ENCODE results near the gene TMEM18. TPM values are rescaled to one million over a fixed set of nuclear protein-coding genes. Genes with fewer than 3 reads are reported as not detected.

TMEM18 gene
- total and polyA plus RNA-seq, 2 of the 4 experiments (the other 2 are of a cell fraction) = 15.2 to 30.2 TPM

GRCh38 chr2:688504-689076 lies 11.4 kb upstream of the TMEM18 start:
- H3K18ac ChIP-seq (ENCODE audit: low read depth, low read length) = no peak overlapping the region
- H2BK20ac ChIP-seq (ENCODE audit: low read depth, low read length) = no peak overlapping the region
- no peak overlapping the region for H3K4ac ChIP-seq (ENCODE audit: low read depth, low read length)
- H3K4me1 ChIP-seq (ENCODE audit: control insufficient read depth, insufficient read depth, low read length) = peaks cover 3% of the 10 kb centered on the region
- H2AK9ac ChIP-seq (replicated peaks; ENCODE audit: low read depth, low read length, poor library complexity) = no peak overlapping the region
- H4K91ac ChIP-seq (ENCODE audit: insufficient read depth, low read depth, low read length) = no peak overlapping the region
- dilution Hi-C loops (cut with HindIII; ENCODE audit: low sequenced_read_pairs, unreplicated experiment) (no loop called here), intact Hi-C loops (cut with micrococcal nuclease) (no loop called here), in situ Hi-C loops (cut with MboI; ENCODE audit: low sequenced_read_pairs) (no loop called here)
- no peak overlapping the region for H2AFZ ChIP-seq (replicated peaks; ENCODE audit: low read length, poor library complexity)
- no peaks in the 10 kb centered on the region for H3K79me1 ChIP-seq (ENCODE audit: low read depth in 1 of 2, low read length in 2 of 2)
- no peak overlapping the region for H2BK120ac ChIP-seq (ENCODE audit: low read depth, low read length)
- no peak overlapping the region for H3K56ac ChIP-seq (ENCODE audit: extremely low read depth, insufficient read depth, low read length)
- 71% methylated on average over 2 of the region's 7 CpGs; no CpG with 5 or more reads in 1 of the 2 experiments for WGBS, 2 experiments (ENCODE audit: extremely low coverage in 2 of 2, insufficient read length in 1 of 2)
- no peak overlapping the region for H4K5ac ChIP-seq (ENCODE audit: low read depth, low read length)
- no peaks in the 10 kb centered on the region for H3K9me1 ChIP-seq (ENCODE audit: insufficient read depth, low read length)
- H2BK15ac ChIP-seq (ENCODE audit: low read depth, low read length) = no peak overlapping the region
- CTCF ChIA-PET = no interaction called here
- POLR2A ChIA-PET (ENCODE audit: unreplicated experiment) = interaction anchor here (0.6 kb wide), 1 partner anchor 43 kb away, joined by 5 read pairs; no protein-coding TSS in a partner anchor
- TF ChIP-seq BHLHE40 (IDR thresholded peaks at IDR 0.05; ENCODE audit: low read depth, low read length) (no peak), RCOR1 (IDR thresholded peaks at IDR 0.05; ENCODE audit: insufficient replicate concordance, low read length) (no peak), RFX5 (IDR thresholded peaks at IDR 0.05; ENCODE audit: low read depth, low read length) (no peak), FOS (IDR thresholded peaks at IDR 0.05; ENCODE audit: low read depth, low read length) (no peak), CEBPB (IDR thresholded peaks at IDR 0.05; ENCODE audit: low read depth, low read length) (no peak), CHD1 (IDR thresholded peaks at IDR 0.05; ENCODE audit: low read depth, low read length) (no peak), NFE2L2 (IDR thresholded peaks at IDR 0.05; ENCODE audit: low read depth, low read length) (no peak), SMC3 (IDR thresholded peaks at IDR 0.05; ENCODE audit: low read depth, low read length) (no peak), MAZ (IDR thresholded peaks at IDR 0.05; ENCODE audit: borderline replicate concordance, low read depth, low read length) (no peak), USF2 (IDR thresholded peaks at IDR 0.05; ENCODE audit: low read depth, low read length) (no peak), RAD21 (IDR thresholded peaks at IDR 0.05; ENCODE audit: low read length) (no peak), MXI1 (IDR thresholded peaks at IDR 0.05; ENCODE audit: borderline replicate concordance, low read depth, low read length) (no peak), MAFK (IDR thresholded peaks at IDR 0.05; ENCODE audit: low read depth, low read length) (no peak), POLR2A (IDR thresholded peaks at IDR 0.05; ENCODE audit: low read depth, low read length) (no peak)
- TF ChIP-seq, protein P1, sequence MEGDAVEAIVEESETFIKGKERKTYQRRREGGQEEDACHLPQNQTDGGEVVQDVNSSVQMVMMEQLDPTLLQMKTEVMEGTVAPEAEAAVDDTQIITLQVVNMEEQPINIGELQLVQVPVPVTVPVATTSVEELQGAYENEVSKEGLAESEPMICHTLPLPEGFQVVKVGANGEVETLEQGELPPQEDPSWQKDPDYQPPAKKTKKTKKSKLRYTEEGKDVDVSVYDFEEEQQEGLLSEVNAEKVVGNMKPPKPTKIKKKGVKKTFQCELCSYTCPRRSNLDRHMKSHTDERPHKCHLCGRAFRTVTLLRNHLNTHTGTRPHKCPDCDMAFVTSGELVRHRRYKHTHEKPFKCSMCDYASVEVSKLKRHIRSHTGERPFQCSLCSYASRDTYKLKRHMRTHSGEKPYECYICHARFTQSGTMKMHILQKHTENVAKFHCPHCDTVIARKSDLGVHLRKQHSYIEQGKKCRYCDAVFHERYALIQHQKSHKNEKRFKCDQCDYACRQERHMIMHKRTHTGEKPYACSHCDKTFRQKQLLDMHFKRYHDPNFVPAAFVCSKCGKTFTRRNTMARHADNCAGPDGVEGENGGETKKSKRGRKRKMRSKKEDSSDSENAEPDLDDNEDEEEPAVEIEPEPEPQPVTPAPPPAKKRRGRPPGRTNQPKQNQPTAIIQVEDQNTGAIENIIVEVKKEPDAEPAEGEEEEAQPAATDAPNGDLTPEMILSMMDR (conservative IDR thresholded peaks at IDR 0.05; ENCODE audit: low read depth, low read length) = no peak
- TF ChIP-seq, protein P2, sequence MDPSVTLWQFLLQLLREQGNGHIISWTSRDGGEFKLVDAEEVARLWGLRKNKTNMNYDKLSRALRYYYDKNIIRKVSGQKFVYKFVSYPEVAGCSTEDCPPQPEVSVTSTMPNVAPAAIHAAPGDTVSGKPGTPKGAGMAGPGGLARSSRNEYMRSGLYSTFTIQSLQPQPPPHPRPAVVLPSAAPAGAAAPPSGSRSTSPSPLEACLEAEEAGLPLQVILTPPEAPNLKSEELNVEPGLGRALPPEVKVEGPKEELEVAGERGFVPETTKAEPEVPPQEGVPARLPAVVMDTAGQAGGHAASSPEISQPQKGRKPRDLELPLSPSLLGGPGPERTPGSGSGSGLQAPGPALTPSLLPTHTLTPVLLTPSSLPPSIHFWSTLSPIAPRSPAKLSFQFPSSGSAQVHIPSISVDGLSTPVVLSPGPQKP (IDR thresholded peaks at IDR 0.05; ENCODE audit: borderline replicate concordance, low read depth, low read length) = no peak
- no peaks in the 10 kb centered on the region for H4K20me1 ChIP-seq (ENCODE audit: insufficient read depth, low read length)
- no peak overlapping the region for H3K4me3 ChIP-seq (ENCODE audit: insufficient read depth, low read depth, low read length)
- no TSS peak for BruUV-seq (replicated peaks)
- ATAC-seq (ENCODE audit: low read depth) (no peak), DNase-seq (no peak)
- H3K36me3 ChIP-seq (ENCODE audit: control insufficient read depth, insufficient read depth, low read length) = no peaks in the 10 kb centered on the region
- H3K9me3 ChIP-seq (ENCODE audit: control insufficient read depth, insufficient read depth, low read length) = peaks cover 11% of the 10 kb centered on the region
- H3K23ac ChIP-seq (ENCODE audit: low read depth, low read length) = no peak overlapping the region
- H2AK5ac ChIP-seq (ENCODE audit: low read depth, low read length) = no peak overlapping the region
- H3K14ac ChIP-seq (replicated peaks; ENCODE audit: low read depth, low read length) = no peak overlapping the region
- H3K27me3 ChIP-seq (ENCODE audit: control insufficient read depth, insufficient read depth, low read length) = no peaks in the 10 kb centered on the region
- H4K8ac ChIP-seq (ENCODE audit: low read depth in 2 of 2, low read length in 2 of 2) = no peak overlapping the region
- H2BK5ac ChIP-seq (ENCODE audit: low read depth, low read length, poor library complexity, severe bottlenecking) = no peak overlapping the region
- no peak overlapping the region for H3K27ac ChIP-seq (ENCODE audit: insufficient read depth, low read length)
- no peak overlapping the region for H3K4me2 ChIP-seq (ENCODE audit: low read depth, low read length)
- no peak overlapping the region for H3K9ac ChIP-seq (ENCODE audit: low read depth, low read length)

All from IMR-90 (cell line).